ENCODE results near the gene WDR81. TPM values are rescaled to one million over a fixed set of nuclear protein-coding genes. Genes with fewer than 3 reads are reported as not detected.

Gene WDR81
- total RNA-seq, 4 donors from 2014 or later = 38.8 to 63.3 (median 44.1) TPM

Other genes starting within 250 kb of the WDR81 start
- gene MYO1C, start 232.0 kb upstream of the WDR81 start, total RNA-seq = 100 to 1,000 TPM; 197 to 575 (median 261) TPM
- gene INPP5K, start 208.1 kb upstream of the WDR81 start, total RNA-seq = 100 to 1,000 TPM; 168 to 321 (median 200) TPM
- gene PITPNA, start 161.9 kb upstream of the WDR81 start, total RNA-seq = 10 to 100 TPM; 28.0 to 63.4 (median 40.6) TPM
- 10 to 100 TPM in 3 of 4 donors, 1 to 10 TPM in 1; 7.3 to 25.6 (median 16.7) TPM for gene SLC43A2, start 95.9 kb upstream of the WDR81 start, total RNA-seq
- 10 to 100 TPM in 2 of 4 donors, 1 to 10 TPM in 2; 5.4 to 39.2 (median 9.9) TPM for gene SCARF1, start 79.0 kb upstream of the WDR81 start, total RNA-seq
- 10 to 100 TPM; 24.6 to 94.8 (median 46.5) TPM for gene RILP, start 74.8 kb upstream of the WDR81 start, total RNA-seq
- 100 to 1,000 TPM; 145 to 281 (median 182) TPM for gene PRPF8, start 39.8 kb upstream of the WDR81 start, total RNA-seq
- gene TLCD2, start 14.3 kb upstream of the WDR81 start, total RNA-seq = 10 to 100 TPM in 3 of 4 donors, 1 to 10 TPM in 1; 6.3 to 39.4 (median 16.9) TPM
- 10 to 100 TPM in 2 of 4 donors, 1 to 10 TPM in 2; 8.0 to 19.8 (median 9.6) TPM for gene SERPINF2, start 18.2 kb downstream of the WDR81 start, total RNA-seq
- 1,000 to 10,000 TPM; 1,103 to 2,374 (median 1,762) TPM for gene SERPINF1, start 37.4 kb downstream of the WDR81 start, total RNA-seq
- 10 to 100 TPM; 14.7 to 35.6 (median 19.8) TPM for gene SMYD4, start 105.2 kb downstream of the WDR81 start, total RNA-seq
- gene RPA1, start 105.3 kb downstream of the WDR81 start, total RNA-seq = 10 to 100 TPM; 29.3 to 34.3 (median 31.1) TPM

Measured in subcutaneous adipose tissue (tissue), 4 donors.